Ishikawa (cell line): Measurements from ENCODE around the gene PDS5B.

Source experiments
- CEBPB ChIP-seq: IDR thresholded peaks from 2 replicates; pipeline ENCODE4 v1.6.1; 2012
- CREB1 ChIP-seq: IDR thresholded peaks from 2 replicates; pipeline ENCODE4 v1.6.1; 2012; ENCODE audit warnings: low read depth
- EGR1 ChIP-seq: IDR thresholded peaks from 2 replicates; pipeline ENCODE4 v1.6.1; 2012
- EP300 ChIP-seq: IDR thresholded peaks from 2 replicates; pipeline ENCODE4 v1.6.1; 2012; ENCODE audit warnings: borderline replicate concordance
- FOXM1 ChIP-seq: IDR thresholded peaks from 2 replicates; pipeline ENCODE4 v1.6.1; 2012; ENCODE audit warnings: low read depth, borderline replicate concordance
- MAX ChIP-seq: IDR thresholded peaks from 2 replicates; pipeline ENCODE4 v1.6.1; 2012
- NFIC ChIP-seq: IDR thresholded peaks from 2 replicates; pipeline ENCODE4 v1.6.1; 2012
- RAD21 ChIP-seq: IDR thresholded peaks from 2 replicates; pipeline ENCODE4 v1.6.1; 2012; ENCODE audit warnings: low read depth
- REST ChIP-seq: IDR thresholded peaks from 2 replicates; pipeline ENCODE4 v1.6.1; 2012; ENCODE audit warnings: low read depth, mild to moderate bottlenecking
- TAF1 ChIP-seq: IDR thresholded peaks from 2 replicates; pipeline ENCODE4 v1.6.1; 2012; ENCODE audit warnings: low read depth, mild to moderate bottlenecking
- TCF12 ChIP-seq: IDR thresholded peaks from 2 replicates; pipeline ENCODE4 v1.6.1; 2012; ENCODE audit warnings: low read depth
- TEAD4 ChIP-seq: IDR thresholded peaks from 2 replicates; pipeline ENCODE4 v1.6.1; 2012
- USF1 ChIP-seq: IDR thresholded peaks from 2 replicates; pipeline ENCODE4 v1.6.1; 2012
- YY1 ChIP-seq: IDR thresholded peaks from 2 replicates; pipeline ENCODE4 v1.6.1; 2012; ENCODE audit warnings: low read depth
- ZBTB7A ChIP-seq: IDR thresholded peaks from 2 replicates; pipeline ENCODE4 v1.6.1; 2012; ENCODE audit warnings: low read depth

PDS5B gene

GRCh38 chr13:32796754-32797153 is 210.5 kb downstream of the PDS5B start:
- TF ChIP-seq REST (no peak), TEAD4 (no peak), TCF12 (no peak), EP300 (no peak), CEBPB (no peak), USF1 (no peak), ZBTB7A (no peak), FOXM1 (no peak), NFIC (no peak), YY1 (no peak), CREB1 (no peak), RAD21 (no peak)

- no peak for TF ChIP-seq REST
- TF ChIP-seq YY1, result no peak
- TF ChIP-seq USF1, result no peak
- no peak for TF ChIP-seq CEBPB
- no peak for TF ChIP-seq ZBTB7A
- no peak for TF ChIP-seq MAX
- TF ChIP-seq TAF1, result no peak
- no peak for TF ChIP-seq FOXM1
- TF ChIP-seq TCF12, result no peak
- no peak for TF ChIP-seq EP300
- no peak for TF ChIP-seq NFIC
- no peak for TF ChIP-seq TEAD4
- no peak for TF ChIP-seq CREB1
- no peak for TF ChIP-seq RAD21
- TF ChIP-seq EGR1, result no peak
Observed at GRCh38 chr13:32802159-32802558, 215.9 kb downstream of the PDS5B start.

- TF ChIP-seq REST (no peak), EGR1 (no peak), RAD21 (no peak), ZBTB7A (no peak), TAF1 (no peak), TEAD4 (no peak), YY1 (no peak), TCF12 (no peak), USF1 (no peak), EP300 (no peak), CREB1 (no peak), FOXM1 (no peak)
Observed at GRCh38 chr13:32804673-32805230, 218.5 kb downstream of the PDS5B start.

- no peak for TF ChIP-seq FOXM1
- TF ChIP-seq ZBTB7A, result no peak
- TF ChIP-seq TEAD4, result no peak
- TF ChIP-seq USF1, result no peak
- TF ChIP-seq TAF1, result no peak
- no peak for TF ChIP-seq REST
- TF ChIP-seq TCF12, result no peak
- no peak for TF ChIP-seq YY1
- no peak for TF ChIP-seq MAX
- TF ChIP-seq EGR1, result no peak
- no peak for TF ChIP-seq NFIC
- TF ChIP-seq CREB1, result no peak
- TF ChIP-seq EP300, result no peak
- no peak for TF ChIP-seq RAD21
- TF ChIP-seq CEBPB, result no peak
Observed at GRCh38 chr13:32811297-32811800, 225.1 kb downstream of the PDS5B start.
